HG03045 (cell line): ENCODE data around the gene DHDH.
"Not testable (repeated sequence)": the region's sequence is repeated elsewhere in the genome, so short reads cannot be mapped to it uniquely, and the experiment has no call there.

ENCODE experiments used
- ATAC-seq: cut with Tn5 transposase; IDR thresholded peaks from one replicate; pipeline ENCODE4 v1.9.1; 2021; ENCODE audit warnings: mild to moderate bottlenecking, moderate library complexity; ENCODE audit not compliant: unreplicated experiment

DHDH gene

DNA sequence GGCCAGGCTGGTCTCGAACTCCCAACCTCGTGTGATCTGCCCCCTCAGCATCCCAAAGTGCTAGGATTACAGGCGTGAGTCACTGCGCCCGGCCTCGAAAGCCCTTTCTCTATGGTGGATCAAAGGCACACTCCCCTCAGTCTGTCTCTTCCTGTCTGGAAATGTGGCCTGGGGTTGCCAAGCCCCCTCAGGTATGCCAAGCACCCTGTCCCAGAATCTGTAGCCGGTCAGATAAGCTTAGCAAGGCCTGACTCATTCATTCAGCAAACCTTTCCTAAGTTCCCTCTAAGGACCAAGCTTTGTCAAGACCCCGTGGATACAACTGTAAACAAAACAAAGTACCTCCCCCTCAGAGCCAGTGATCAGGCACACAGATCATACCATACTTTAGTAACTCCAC, 19.3 kb upstream of the DHDH start:
- ATAC-seq = no peak

DNA sequence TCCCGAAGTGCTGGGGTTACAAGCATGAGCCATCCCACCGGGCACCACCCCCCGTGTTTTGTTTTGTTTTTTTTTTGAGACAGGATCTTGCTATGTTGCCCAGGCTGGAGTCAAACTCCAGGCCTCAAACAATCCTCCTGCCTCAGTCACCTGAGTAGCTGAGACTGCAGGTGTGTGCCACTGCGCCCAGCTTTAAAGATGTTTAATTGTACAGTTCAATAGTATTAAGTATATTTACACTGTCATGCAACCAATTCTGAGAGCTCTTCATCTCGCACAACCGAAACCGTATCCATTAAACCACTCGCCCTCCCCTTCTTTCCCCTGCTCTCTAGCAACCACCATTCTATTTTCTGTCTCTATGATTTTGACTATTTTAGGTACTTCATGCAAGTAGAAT, 17.7 kb upstream of the DHDH start:
- ATAC-seq = no peak

DNA sequence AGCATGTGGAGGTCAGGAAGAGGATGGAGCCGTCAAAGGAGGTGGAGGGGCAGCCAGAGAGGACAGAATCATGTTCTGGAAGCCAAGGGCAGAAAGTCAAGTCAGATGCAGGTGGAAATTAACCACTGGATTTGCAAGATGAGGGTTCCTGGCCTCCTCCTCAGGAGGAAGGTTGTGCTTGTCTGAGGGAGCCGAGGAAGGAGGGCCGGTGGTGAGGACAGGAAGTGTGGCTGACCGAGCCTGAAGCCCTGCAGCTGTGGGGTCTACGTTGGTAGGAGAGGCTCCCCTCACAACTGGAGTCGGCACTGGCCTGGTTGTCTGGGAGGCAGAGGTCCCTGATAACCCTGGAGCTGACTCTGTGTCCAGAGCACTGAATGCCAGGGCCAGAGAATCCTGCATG, 15.4 kb upstream of the DHDH start:
- ATAC-seq = no peak

DNA sequence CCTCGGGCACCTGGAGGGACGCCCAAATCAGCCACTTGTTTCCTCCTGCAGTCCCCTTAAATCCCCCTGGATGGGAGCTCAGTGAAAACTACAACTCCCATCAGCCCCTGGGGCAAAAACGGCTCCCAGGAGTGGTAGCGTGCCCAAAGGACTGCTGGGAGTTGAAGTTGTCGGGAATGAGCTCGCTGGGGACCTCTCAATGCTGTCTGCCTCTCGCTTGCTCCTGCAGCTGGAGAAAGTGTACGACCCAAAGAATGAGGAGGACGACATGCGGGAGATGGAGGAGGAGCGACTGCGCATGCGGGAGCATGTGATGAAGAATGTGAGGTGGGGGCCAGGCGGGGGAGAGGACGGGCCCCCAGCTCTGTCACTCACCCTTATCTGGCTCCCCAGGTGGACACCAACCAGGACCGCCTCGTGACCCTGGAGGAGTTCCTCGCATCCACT, 14.7 kb upstream of the DHDH start:
- no peak for ATAC-seq

DNA sequence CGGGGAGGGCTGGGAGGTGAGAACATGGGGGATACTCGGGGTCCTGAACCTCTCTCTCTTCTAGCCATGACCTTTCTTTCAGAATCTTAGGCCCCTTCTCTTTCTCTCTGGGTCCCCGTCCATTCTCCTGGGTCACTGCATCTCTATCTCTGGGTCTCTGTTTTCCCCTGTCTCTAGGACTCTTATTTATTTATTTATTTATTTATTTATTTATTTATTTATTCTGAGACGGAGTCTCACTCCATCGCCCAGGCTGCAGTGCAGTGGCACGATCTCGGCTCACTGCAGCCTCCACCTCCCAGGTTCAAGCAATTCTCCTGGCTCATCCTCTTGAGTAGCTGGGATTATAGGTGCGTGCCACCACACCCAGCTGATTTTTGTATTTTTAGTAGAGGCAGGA, 14.2 kb upstream of the DHDH start:
- not testable (repeated sequence) for ATAC-seq

DNA sequence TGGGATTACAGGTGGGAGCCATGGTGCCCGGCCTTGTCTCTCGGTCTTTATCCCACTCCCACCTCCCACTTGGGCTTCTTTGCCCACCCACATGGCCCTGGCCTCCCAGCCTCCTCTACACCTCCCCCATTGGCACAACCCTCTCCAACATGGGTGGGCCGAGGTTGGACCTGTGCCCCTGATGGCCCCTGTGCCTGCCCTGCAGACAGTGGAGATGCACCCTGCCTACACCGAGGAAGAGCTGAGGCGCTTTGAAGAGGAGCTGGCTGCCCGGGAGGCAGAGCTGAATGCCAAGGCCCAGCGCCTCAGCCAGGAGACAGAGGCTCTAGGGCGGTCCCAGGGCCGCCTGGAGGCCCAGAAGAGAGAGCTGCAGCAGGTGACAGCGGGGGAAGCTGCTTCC, 12.6 kb upstream of the DHDH start:
- no peak for ATAC-seq

DNA sequence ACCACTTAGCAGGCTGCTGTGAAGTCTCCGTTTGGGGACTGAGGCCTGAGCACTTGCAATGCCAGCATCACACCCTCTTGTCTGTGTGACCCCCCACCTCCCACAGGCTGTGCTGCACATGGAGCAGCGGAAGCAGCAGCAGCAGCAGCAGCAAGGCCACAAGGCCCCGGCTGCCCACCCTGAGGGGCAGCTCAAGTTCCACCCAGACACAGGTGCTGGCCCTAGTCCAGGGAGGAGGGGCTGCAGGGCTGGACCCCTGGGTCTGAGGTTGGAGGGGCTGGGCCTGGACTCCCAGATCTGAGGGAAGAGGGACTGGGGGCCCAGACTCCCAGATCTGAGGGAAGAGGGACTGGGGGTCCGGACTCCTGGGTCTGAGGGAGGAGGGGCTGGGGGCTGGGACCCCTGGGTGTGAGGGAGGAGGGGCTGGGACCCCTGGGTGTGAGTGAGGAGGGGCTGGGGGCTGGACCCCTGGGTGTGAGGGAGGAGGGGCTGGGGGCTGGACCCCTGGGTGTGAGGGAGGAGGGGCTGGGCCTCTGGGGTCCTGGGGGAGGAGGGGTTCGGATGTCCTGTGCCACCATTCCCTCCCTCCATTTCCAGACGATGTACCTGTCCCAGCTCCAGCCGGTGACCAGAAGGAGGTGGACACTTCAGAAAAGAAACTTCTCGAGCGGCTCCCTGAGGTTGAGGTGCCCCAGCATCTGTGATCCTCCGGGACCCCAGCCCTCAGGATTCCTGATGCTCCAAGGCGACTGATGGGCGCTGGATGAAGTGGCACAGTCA, 11.6 kb upstream of the DHDH start:
- ATAC-seq = no peak

DNA sequence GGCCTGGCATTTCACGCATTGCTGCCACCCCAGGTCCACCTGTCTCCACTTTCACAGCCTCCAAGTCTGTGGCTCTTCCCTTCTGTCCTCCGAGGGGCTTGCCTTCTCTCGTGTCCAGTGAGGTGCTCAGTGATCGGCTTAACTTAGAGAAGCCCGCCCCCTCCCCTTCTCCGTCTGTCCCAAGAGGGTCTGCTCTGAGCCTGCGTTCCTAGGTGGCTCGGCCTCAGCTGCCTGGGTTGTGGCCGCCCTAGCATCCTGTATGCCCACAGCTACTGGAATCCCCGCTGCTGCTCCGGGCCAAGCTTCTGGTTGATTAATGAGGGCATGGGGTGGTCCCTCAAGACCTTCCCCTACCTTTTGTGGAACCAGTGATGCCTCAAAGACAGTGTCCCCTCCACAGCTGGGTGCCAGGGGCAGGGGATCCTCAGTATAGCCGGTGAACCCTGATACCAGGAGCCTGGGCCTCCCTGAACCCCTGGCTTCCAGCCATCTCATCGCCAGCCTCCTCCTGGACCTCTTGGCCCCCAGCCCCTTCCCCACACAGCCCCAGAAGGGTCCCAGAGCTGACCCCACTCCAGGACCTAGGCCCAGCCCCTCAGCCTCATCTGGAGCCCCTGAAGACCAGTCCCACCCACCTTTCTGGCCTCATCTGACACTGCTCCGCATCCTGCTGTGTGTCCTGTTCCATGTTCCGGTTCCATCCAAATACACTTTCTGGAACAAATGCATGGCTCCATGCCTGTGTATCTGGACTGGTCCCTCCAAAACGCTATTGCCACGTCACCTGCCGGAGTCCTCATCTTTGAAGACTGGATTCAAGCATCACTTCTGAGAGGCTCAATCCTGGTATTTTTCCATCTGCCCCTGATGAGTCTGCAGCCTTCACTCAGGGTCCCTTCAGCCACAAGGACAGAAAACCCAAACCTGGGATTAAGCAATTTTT, 10.7 kb upstream of the DHDH start:
- no peak for ATAC-seq

DNA sequence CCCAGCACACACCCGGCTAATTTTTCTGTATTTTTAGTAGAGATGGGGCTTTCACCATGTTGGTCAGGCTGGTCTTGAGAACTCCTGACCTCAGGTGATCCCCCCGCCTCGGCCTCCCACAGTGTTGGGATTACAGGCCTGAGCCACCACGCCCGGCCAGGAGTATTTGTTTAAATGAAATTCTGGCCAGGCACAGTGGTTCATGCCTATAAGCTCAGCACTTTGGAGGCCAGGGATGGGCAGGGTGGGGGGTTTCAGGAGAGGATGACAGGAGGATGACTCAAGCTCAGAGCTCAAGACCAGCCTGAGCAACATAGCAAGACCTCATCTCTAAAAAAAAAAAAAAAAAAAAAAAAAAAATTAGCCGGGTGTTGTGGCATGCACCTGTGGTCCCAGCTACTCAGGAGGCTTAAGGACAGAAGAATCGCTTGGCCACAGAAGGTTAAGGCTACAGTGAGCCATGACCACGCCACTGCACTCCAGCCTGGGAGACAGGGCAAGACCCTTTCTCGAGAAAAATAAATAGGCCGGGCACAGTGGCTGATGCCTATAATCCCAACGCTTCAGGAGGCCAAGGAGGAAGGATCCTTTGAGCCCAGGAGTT, 8.2 kb upstream of the DHDH start:
- no peak for ATAC-seq

DNA sequence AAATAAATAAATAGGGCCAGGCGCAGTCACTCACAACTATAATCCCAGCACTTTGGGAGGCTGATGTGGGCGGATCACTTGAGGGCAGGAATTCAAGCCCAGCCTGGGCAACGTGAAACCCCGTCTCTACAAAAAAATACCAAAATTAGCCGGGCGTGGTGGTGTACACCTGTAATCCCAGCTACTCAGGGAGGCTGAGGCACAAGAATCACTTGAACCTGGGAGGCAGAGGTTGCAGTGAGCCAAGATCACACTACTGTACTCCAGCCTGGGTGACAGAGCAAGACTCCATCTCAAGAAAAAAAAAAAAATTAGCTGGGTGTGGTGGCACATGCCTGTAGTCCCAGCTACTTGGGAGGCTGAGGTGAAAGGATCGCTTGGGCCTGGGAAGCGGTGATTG, 7.6 kb upstream of the DHDH start:
- ATAC-seq = not testable (repeated sequence)

DNA sequence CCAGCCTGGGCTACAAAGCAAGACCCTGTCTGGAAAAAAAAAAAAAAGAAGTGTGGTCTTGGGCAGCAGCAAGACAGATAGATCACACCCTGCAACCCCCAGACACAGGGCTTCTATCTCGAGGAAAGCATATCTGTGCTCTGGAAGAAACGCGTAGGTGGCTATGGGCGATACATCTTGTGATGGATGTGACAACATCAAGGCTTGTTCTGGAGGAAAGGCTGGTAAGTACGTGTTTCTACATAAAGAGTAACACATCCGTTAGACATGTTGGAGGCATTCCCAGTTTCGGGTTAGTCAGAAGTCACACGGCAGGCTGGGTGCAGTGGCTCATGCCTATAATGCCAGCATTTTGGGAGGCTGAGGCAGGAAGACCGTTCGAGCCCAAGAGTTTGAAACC, 6.6 kb upstream of the DHDH start:
- no peak for ATAC-seq

DNA sequence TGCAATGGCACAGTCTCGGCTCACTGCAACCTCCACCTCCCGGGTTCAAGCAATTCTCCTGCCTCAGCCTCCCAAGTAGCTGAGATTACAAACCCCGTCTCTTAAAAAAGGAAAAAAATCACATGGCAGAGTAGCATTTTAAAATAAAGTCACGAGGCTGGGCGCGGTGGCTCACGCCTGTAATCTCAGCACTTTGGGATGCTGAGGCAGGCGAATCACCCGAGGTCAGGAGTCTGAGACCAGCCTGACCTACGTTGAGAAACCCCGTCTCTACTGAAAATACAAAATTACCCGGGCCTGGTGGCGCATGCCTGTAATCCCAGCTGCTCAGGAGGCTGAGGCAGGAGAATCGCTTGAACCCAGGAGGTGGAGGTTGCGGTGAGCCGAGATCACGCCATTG, 5.8 kb upstream of the DHDH start:
- not testable (repeated sequence) for ATAC-seq

DNA sequence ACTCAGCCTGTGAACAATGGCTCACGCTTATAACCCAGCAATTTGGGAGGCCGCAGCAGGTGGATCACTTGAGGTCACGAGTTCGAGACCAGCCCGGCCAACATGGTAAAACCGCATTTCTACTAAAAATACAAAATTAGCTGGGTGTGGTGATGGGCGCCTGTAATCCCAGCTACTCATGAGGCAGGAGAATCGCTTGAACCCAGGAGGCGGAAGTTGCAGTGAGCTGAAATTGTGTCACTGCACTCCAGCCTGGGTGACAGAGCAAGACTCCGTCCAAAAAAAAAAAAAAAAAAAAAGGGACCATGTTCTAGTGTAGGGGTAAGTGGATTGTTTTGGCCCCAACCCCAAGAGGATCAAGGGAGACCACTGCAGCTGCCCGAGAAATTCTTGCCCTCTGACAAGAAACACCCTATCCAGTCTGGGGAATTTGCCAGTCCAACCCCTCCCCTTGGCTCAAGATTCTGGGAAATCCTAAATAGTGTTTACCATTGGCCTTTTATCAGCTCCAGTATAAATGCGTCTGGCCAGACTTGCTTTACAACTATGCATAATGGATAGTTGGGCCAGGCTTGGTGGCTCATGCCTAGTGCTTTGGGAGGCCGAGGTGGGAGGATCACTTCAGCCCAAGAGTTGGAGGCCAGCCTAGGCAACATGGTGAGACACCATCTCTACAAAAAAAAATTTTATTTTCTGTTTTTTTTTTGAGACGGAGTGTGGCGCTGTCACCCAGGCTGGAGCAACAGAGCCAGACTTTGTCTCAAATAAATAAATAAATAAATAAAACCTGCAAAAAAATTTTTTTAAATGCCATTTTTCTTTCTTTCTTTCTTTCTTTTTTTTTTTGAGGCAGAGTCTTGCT, 5.1 kb upstream of the DHDH start:
- no peak for ATAC-seq

DNA sequence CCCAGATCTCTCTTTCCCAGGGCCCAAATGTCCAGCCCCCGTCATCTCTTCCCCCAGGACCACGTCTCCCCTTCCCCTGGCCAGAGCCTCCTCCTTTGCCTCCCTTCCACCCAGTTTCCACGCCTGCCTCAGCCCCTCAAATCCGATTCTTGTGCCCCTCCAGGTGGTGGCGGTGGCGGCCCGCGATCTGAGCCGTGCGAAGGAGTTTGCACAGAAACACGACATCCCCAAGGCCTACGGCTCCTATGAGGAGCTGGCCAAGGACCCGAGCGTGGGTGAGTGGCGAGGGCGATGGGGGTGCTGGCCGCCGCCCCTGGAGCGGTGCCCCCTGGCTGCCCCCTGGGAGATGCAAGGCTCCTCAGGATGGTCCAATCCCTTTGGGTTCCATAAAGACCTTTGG, 1.3 kb downstream of the DHDH start:
- no peak for ATAC-seq

DNA sequence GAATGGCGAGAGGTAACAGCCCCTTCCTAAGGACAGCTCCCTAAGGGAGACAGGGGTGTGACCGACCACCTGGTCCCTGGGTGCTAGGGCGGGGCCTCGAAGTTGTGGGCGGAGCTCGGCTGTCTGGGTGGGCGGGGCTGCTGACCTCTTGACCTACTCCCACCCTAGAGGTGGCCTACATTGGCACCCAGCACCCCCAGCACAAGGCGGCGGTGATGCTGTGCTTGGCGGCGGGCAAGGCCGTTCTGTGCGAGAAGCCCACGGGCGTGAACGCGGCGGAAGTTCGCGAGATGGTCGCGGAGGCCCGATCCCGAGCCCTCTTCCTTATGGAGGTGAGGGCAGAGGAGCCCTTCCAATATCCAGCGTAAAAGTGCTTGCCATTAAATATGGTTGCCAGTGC, 2.4 kb downstream of the DHDH start:
- no peak for ATAC-seq

DNA sequence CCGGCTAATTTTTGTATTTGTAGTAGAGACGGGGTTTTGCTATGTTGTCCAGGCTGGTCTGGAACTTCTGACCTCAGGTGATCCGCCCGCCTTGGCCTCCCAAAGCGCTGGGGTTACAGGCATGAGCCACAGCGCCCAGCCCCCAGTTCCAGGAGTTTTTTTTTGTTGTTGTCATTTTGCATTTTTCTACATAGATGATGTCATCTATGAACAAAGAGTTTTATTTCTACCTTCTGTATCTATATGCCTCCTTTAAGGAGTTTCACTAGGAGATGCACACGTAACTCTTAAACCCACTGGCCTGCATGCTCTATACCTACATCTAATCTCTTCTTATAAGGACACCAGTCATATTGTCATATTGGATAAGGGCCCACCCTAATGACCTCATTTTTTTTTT, 4.8 kb downstream of the DHDH start:
- no peak for ATAC-seq

DNA sequence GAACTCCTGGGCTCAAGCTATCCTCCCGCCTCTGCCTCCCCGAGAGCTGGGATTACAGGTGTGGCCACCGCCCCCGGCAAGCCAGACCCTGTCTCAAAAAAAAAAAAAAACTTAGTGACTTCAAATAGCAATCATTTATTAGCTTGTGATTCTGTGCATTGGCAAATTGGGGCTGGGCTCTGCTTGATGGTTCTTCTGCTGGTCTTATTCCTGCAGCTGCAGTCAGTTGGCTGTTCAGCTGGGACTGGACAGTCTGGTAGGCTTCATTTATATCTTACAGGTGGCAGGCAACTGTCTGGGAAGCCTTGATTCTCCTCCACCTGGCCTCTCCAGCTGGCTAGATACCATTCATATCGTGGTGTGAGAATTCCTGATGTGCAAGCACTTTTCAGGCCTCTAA, 7.4 kb downstream of the DHDH start:
- ATAC-seq = no peak

DNA sequence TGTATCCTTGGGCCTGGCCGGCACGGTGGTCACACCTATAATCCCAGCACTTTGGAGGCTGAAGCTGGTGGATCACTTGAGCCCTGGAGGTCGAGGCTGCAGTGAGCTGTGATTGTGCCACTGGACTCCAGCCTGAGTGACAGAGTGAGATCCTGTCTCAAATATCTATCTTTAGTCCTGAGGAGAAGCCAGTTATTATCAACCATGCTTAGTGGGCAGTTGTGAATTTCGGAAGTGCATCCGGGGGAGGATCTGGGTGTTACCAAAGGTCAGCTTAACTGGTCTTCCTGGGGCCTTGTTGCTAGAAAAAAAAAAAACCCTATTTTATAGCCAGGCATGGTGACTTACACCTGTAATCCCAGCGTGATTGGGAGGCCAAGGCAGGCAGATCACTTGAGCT, 9.6 kb downstream of the DHDH start:
- no peak for ATAC-seq

DNA sequence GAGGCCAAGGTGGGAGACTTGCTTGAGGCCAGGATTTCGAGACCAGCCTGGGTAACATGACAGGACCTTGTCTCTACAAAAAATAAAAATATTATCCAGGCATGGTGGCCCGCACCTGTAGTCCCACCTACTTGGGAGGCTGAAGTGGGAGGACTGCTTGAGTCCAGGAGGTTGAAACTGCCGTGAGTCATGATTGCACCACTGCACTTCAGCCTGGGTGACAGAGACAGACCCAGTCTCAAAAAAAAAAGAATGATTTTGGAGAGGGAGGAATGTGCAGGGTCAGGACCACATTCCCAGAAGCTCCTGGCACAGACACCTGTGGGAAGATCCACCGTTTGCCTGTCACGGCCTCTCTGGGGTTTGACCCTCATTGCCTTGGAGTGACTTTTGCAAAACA, 11.9 kb downstream of the DHDH start:
- ATAC-seq = no peak

DNA sequence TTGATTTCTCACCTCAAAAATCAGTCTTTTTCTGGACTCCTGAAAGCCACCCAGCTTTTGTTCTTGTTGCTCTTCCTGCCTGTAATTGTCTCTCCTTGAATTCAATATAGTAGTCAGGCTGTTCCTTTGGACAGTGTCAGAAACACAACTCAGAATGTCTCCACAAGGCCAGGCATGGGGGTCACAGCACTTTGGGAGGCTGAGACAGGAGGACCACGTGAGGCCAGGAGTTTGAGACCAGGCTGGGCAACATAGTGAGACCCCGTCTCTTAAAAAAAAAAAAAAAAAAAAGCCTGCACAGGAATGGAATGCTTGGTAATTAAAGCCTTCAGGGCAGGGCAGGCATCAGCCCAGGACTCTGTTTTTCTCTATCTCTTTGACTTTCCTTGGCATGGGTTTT, 12.3 kb downstream of the DHDH start:
- ATAC-seq = no peak
